Spleen (tissue), 7 donors: ENCODE measurements around the gene OR1F1.
"Not testable (repeated sequence)": the region's sequence is repeated elsewhere in the genome, so short reads cannot be mapped to it uniquely, and the experiment has no call there.

Source experiments
- POLR2AphosphoS5 ChIP-seq, 3 donors: sonication (generic); formaldehyde crosslinking; IDR thresholded peaks; one replicate each; pipeline ENCODE4 v1.5.1; 2017; ENCODE audit warnings: antibody characterized with exemption in 3 of 3
- TF ChIP-seq, protein P1 (sequence below), 11 experiments: fragments of 200-600 bp in 7 of 11; fragments of 450-650 bp in 4 of 11; sonication (generic) in 4 of 11; IDR thresholded peaks in 8 of 11; conservative IDR thresholded peaks in 3 of 11; 1 replicate in 7 of 11; 2 replicates in 4 of 11; pipeline versions ENCODE4 v1.4.0 to v1.8.0; 2016 to 2021; ENCODE audit warnings: antibody characterized with exemption in 11 of 11, inconsistent platforms in 4 of 11, mild to moderate bottlenecking in 1 of 11
- donor health status: DM: no; HTN: no; CAD: no; lungs with moderate emphysema.
- donor health status: DM: no; HTN: no; CAD: no.
- donor health status: DM: no; HTN: no; CAD: no.

DNA sequence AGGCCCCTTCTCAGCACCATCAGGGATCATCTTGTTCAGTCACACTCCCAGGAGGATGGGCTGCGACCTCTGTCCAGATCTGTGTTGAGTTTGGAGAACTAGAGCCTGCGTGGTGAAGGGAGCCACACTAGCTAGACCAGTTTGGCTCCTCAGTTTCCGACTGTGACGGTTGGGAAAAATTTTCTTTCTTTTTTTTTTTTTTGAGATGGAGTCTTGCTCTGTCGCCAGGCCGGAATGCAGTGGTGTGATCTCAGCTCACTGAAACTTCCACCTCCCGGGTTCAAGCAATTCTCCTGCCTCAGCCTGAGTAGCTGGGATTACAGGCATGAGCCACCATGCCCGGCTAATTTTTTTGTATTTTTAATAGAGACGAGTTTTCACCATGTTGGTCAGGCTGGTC, 48.4 kb upstream of the OR1F1 start:
- TF ChIP-seq, protein P1, sequence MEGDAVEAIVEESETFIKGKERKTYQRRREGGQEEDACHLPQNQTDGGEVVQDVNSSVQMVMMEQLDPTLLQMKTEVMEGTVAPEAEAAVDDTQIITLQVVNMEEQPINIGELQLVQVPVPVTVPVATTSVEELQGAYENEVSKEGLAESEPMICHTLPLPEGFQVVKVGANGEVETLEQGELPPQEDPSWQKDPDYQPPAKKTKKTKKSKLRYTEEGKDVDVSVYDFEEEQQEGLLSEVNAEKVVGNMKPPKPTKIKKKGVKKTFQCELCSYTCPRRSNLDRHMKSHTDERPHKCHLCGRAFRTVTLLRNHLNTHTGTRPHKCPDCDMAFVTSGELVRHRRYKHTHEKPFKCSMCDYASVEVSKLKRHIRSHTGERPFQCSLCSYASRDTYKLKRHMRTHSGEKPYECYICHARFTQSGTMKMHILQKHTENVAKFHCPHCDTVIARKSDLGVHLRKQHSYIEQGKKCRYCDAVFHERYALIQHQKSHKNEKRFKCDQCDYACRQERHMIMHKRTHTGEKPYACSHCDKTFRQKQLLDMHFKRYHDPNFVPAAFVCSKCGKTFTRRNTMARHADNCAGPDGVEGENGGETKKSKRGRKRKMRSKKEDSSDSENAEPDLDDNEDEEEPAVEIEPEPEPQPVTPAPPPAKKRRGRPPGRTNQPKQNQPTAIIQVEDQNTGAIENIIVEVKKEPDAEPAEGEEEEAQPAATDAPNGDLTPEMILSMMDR (IDR thresholded peaks at IDR 0.05 in 8 of 11, conservative IDR thresholded peaks at IDR 0.05 in 3 of 11) = not testable (repeated sequence)
- TF ChIP-seq POLR2AphosphoS5 (IDR thresholded peaks at IDR 0.05) = not testable (repeated sequence)
